Esophagus muscularis mucosa (tissue), 3 donors: ENCODE measurements around the gene ARMC9.

ENCODE experiments used
- POLR2A ChIP-seq: fragments of 450-650 bp; IDR thresholded peaks from one replicate; pipeline ENCODE4 v1.6.1; 2017; ENCODE audit warnings: antibody characterized with exemption, moderate library complexity, mild to moderate bottlenecking, low read depth
- TF ChIP-seq, protein P1 (sequence below), 3 experiments: fragments of 200-600 bp in 2 of 3; fragments of 450-650 bp in 1 of 3; sonication (generic) in 2 of 3; IDR thresholded peaks; one replicate each; pipeline ENCODE4 v1.5.1; 2017 to 2019; ENCODE audit warnings: antibody characterized with exemption in 3 of 3, mild to moderate bottlenecking in 2 of 3, moderate library complexity in 1 of 3

DNA sequence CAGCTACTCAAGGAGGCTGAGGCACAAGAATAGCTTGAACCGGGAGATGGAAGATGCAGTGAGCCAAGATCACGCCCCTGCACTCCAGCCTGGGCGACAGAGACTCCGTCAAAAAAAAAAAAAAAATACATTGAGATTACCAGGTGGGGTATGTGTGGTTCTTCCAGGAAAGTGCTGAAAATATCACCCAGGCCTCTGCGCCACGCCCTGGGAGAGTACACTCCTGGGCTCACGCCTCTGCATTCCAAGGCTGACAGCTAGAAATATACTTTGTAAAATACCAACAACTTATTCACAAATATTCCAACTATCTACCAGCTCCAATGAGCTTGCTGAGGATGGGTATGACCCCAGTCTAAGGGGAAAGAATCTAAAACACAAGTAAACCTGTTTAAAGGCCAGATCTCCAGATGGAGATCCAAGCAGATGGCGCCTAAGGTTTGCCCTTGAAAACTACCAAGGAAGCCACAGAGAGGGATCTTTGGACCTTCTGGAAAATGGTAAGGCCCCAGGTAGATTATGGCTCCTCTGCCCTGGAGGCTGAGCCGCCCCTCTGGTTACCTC, 175.4 kb downstream of the ARMC9 start:
- TF ChIP-seq, protein P1, sequence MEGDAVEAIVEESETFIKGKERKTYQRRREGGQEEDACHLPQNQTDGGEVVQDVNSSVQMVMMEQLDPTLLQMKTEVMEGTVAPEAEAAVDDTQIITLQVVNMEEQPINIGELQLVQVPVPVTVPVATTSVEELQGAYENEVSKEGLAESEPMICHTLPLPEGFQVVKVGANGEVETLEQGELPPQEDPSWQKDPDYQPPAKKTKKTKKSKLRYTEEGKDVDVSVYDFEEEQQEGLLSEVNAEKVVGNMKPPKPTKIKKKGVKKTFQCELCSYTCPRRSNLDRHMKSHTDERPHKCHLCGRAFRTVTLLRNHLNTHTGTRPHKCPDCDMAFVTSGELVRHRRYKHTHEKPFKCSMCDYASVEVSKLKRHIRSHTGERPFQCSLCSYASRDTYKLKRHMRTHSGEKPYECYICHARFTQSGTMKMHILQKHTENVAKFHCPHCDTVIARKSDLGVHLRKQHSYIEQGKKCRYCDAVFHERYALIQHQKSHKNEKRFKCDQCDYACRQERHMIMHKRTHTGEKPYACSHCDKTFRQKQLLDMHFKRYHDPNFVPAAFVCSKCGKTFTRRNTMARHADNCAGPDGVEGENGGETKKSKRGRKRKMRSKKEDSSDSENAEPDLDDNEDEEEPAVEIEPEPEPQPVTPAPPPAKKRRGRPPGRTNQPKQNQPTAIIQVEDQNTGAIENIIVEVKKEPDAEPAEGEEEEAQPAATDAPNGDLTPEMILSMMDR (IDR thresholded peaks at IDR 0.05) = no peak
- TF ChIP-seq POLR2A = no peak
